SK-N-SH (cell line): ENCODE results near the gene PRKRIP1. TPM values are rescaled to one million over a fixed set of nuclear protein-coding genes. Genes with fewer than 3 reads are reported as not detected.

Experiments
- CTCF ChIA-PET: fragments of 300-600, 350-600 bp; formaldehyde crosslinking; extraction: SDS; loops from one replicate; lab custom pipeline; 2021; lab: Yijun Ruan, JAX
- POLR2A ChIA-PET: fragments of 350-600 bp; sonication (Branson Sonifier 250); formaldehyde crosslinking; extraction: SDS; loops from one replicate; lab custom pipeline; 2020; ENCODE audit warnings: antibody characterized with exemption, inconsistent platforms; lab: Yijun Ruan, JAX
- DNase-seq: peaks from one replicate; pipeline ENCODE4 v3.0.0; 2012
- H2AFZ ChIP-seq: fragments of 200-600 bp; sonication (generic); 2 replicates; pipeline ENCODE4 v1.8.1; 2016; ENCODE audit warnings: antibody characterized with exemption, mild to moderate bottlenecking, low read depth
- H3F3A ChIP-seq: fragments of 200-600 bp; sonication (generic); replicated peaks from 2 replicates; pipeline ENCODE3; 2016; ENCODE audit warnings: antibody characterized with exemption, mild to moderate bottlenecking; ENCODE audit not compliant: insufficient read depth
- H3K27ac ChIP-seq, 2 experiments: fragments of 200-500 bp in 1 of 2; fragments of 200-600 bp in 1 of 2; sonication (Bioruptor generic) in 1 of 2; sonication (generic), shearing (Covaris generic) in 1 of 2; 2 replicates each; pipeline versions ENCODE4 v1.5.1 to v1.6.1; 2014 to 2016; ENCODE audit warnings: low read depth in 2 of 2, inconsistent platforms in 1 of 2, low read length in 1 of 2, mild to moderate bottlenecking in 1 of 2, mixed read lengths in 1 of 2
- H3K27me3 ChIP-seq: fragments of 200-600 bp; sonication (generic), shearing (Covaris generic); 2 replicates; pipeline ENCODE4 v1.6.1; 2016; ENCODE audit warnings: mixed run types; ENCODE audit not compliant: insufficient read depth
- H3K36me3 ChIP-seq, 2 experiments: fragments of 200-500 bp in 1 of 2; fragments of 200-600 bp in 1 of 2; sonication (Bioruptor generic) in 1 of 2; sonication (generic) in 1 of 2; replicated peaks in 1 of 2; 2 replicates each; pipeline versions ENCODE3 to v1.5.1; 2014 to 2016; ENCODE audit warnings: low read length in 1 of 2, mild to moderate bottlenecking in 1 of 2; ENCODE audit not compliant: insufficient read depth in 2 of 2, control insufficient read depth in 1 of 2
- H3K4me1 ChIP-seq, 2 experiments: fragments of 200-500 bp in 1 of 2; fragments of 200-600 bp in 1 of 2; sonication (Bioruptor generic) in 1 of 2; sonication (generic), shearing (Covaris generic) in 1 of 2; 2 replicates each; pipeline versions ENCODE4 v1.5.1 to v1.6.1; 2014 to 2016; ENCODE audit warnings: low read depth in 1 of 2, low read length in 1 of 2, mixed run types in 1 of 2; ENCODE audit not compliant: insufficient read depth in 2 of 2, control insufficient read depth in 1 of 2
- H3K4me2 ChIP-seq: fragments of 200-600 bp; sonication (generic), shearing (Covaris generic); 2 replicates; pipeline ENCODE4 v1.6.1; 2017; ENCODE audit warnings: mixed run types
- H3K4me3 ChIP-seq, 2 experiments: fragments of 200-500 bp in 1 of 2; fragments of 200-600 bp in 1 of 2; sonication (Bioruptor generic) in 1 of 2; sonication (generic), shearing (Covaris generic) in 1 of 2; 2 replicates each; pipeline versions ENCODE4 v1.5.1 to v1.8.1; 2014 to 2016; ENCODE audit warnings: low read depth in 2 of 2, inconsistent platforms in 1 of 2, low read length in 1 of 2, mild to moderate bottlenecking in 1 of 2, mixed read lengths in 1 of 2, moderate library complexity in 1 of 2
- H3K79me2 ChIP-seq: fragments of 200-600 bp; sonication (generic); 2 replicates; pipeline ENCODE4 v1.8.1; 2017; ENCODE audit warnings: mild to moderate bottlenecking; ENCODE audit not compliant: insufficient read depth
- H3K9ac ChIP-seq: fragments of 200-600 bp; sonication (generic); 2 replicates; pipeline ENCODE4 v1.6.1; 2017; ENCODE audit warnings: mixed run types
- H3K9me2 ChIP-seq: fragments of 200-600 bp; sonication (generic); 2 replicates; pipeline ENCODE4 v1.6.1; 2017; ENCODE audit warnings: mixed run types
- H3K9me3 ChIP-seq: fragments of 200-600 bp; sonication (generic); 2 replicates; pipeline ENCODE4 v1.6.1; 2017; ENCODE audit warnings: mixed run types, mild to moderate bottlenecking, moderate library complexity
- H4K20me1 ChIP-seq: fragments of 200-600 bp; sonication (generic); 2 replicates; pipeline ENCODE4 v1.6.1; 2017; ENCODE audit warnings: mild to moderate bottlenecking, mixed run types; ENCODE audit not compliant: insufficient read depth
- CHD2 ChIP-seq: fragments of 150-350 bp; IDR thresholded peaks from 2 replicates; pipeline ENCODE4 v1.6.1; 2018; ENCODE audit warnings: low read length; ENCODE audit not compliant: partially characterized antibody
- FOSL2 ChIP-seq: IDR thresholded peaks from 2 replicates; pipeline ENCODE4 v1.4.0; 2012; ENCODE audit warnings: low read depth, mild to moderate bottlenecking, moderate library complexity, borderline replicate concordance
- FOXM1 ChIP-seq: IDR thresholded peaks from 2 replicates; pipeline ENCODE4 v1.4.0; 2012; ENCODE audit warnings: low read depth, mild to moderate bottlenecking
- GABPA ChIP-seq: IDR thresholded peaks from 2 replicates; pipeline ENCODE4 v1.4.0; 2012; ENCODE audit warnings: low read depth, mild to moderate bottlenecking
- GATA2 ChIP-seq: sonication (generic); formaldehyde crosslinking; IDR thresholded peaks from 2 replicates; pipeline ENCODE4 v1.5.0; 2020; ENCODE audit warnings: mild to moderate bottlenecking, missing genetic modification reagents
- JUND ChIP-seq: IDR thresholded peaks from 2 replicates; pipeline ENCODE4 v1.4.0; 2012
- MEF2A ChIP-seq: IDR thresholded peaks from 2 replicates; pipeline ENCODE4 v1.4.0; 2012; ENCODE audit warnings: low read depth, borderline replicate concordance
- MXI1 ChIP-seq: IDR thresholded peaks from 2 replicates; pipeline ENCODE4 v1.6.1; 2012; ENCODE audit warnings: mild to moderate bottlenecking, low read depth, low read length, improper control_type of control experiment
- NRF1 ChIP-seq: IDR thresholded peaks from 2 replicates; pipeline ENCODE4 v1.6.1; 2012; ENCODE audit warnings: low read depth, mild to moderate bottlenecking, low read length
- PBX3 ChIP-seq: IDR thresholded peaks from 2 replicates; pipeline ENCODE4; 2012
- POLR2AphosphoS5 ChIP-seq: IDR thresholded peaks from 2 replicates; pipeline ENCODE4 v1.6.1; 2012; ENCODE audit warnings: low read depth, low read length
- RCOR1 ChIP-seq: fragments of 150-350 bp; IDR thresholded peaks from 2 replicates; pipeline ENCODE4 v1.6.1; 2017; ENCODE audit warnings: antibody characterized with exemption, low read length
- RFX5 ChIP-seq: IDR thresholded peaks from 2 replicates; pipeline ENCODE4 v1.6.1; 2012; ENCODE audit warnings: mild to moderate bottlenecking, improper control_type of control experiment, low read length
- RXRA ChIP-seq: IDR thresholded peaks from 2 replicates; pipeline ENCODE4 v1.4.0; 2012; ENCODE audit warnings: low read depth, mild to moderate bottlenecking, borderline replicate concordance
- SIN3A ChIP-seq: IDR thresholded peaks from 2 replicates; pipeline ENCODE4 v1.6.1; 2012; ENCODE audit warnings: low read depth, mild to moderate bottlenecking, low read length, moderate library complexity, borderline replicate concordance
- SMC3 ChIP-seq: IDR thresholded peaks from 2 replicates; pipeline ENCODE4 v1.6.1; 2012; ENCODE audit warnings: low read depth, low read length, improper control_type of control experiment
- TCF12 ChIP-seq: IDR thresholded peaks from 2 replicates; pipeline ENCODE4 v1.4.0; 2012
- USF1 ChIP-seq: IDR thresholded peaks from 2 replicates; pipeline ENCODE4 v1.4.0; 2012; ENCODE audit warnings: low read depth, borderline replicate concordance
- YY1 ChIP-seq: IDR thresholded peaks from 2 replicates; pipeline ENCODE4 v1.4.0; 2012; ENCODE audit warnings: low read depth, mild to moderate bottlenecking
- WGBS: methylation state at CpG from one replicate; pipeline ENCODE4 v1.1.6; 2017; ENCODE audit warnings: low lambda C conversion rate; 5-methylcytosine and 5-hydroxymethylcytosine counted together
- polyA plus RNA-seq, 3 experiments: library from polyadenylated mRNA; depleted of rRNA; stranded (reverse); fragments of >200 nt; gene quantifications; 2 replicates each; pipeline ENCODE4 v1.2.3, GENCODE V29; 2012
- TF ChIP-seq, protein P1 (sequence below): fragments of 150-350 bp; IDR thresholded peaks from 2 replicates; pipeline ENCODE4 v1.6.1; 2016; ENCODE audit warnings: mild to moderate bottlenecking, low read depth, low read length
- TF ChIP-seq, protein P2 (sequence below): IDR thresholded peaks from 2 replicates; pipeline ENCODE4 v1.6.1; 2012; ENCODE audit warnings: mild to moderate bottlenecking, low read depth, low read length, moderate library complexity
- TF ChIP-seq, protein P3 (sequence below): fragments of 150-350 bp; IDR thresholded peaks from 2 replicates; pipeline ENCODE4 v1.6.1; 2017; ENCODE audit warnings: antibody characterized with exemption, low read length, low read depth, borderline replicate concordance
- TF ChIP-seq, protein P4 (sequence below): IDR thresholded peaks from 2 replicates; pipeline ENCODE4 v1.4.0; 2012; ENCODE audit warnings: low read depth, borderline replicate concordance

Gene PRKRIP1
- polyA plus RNA-seq, 1 of the 3 experiments (the other 2 are of a cell fraction), result 41.2 TPM

DNA sequence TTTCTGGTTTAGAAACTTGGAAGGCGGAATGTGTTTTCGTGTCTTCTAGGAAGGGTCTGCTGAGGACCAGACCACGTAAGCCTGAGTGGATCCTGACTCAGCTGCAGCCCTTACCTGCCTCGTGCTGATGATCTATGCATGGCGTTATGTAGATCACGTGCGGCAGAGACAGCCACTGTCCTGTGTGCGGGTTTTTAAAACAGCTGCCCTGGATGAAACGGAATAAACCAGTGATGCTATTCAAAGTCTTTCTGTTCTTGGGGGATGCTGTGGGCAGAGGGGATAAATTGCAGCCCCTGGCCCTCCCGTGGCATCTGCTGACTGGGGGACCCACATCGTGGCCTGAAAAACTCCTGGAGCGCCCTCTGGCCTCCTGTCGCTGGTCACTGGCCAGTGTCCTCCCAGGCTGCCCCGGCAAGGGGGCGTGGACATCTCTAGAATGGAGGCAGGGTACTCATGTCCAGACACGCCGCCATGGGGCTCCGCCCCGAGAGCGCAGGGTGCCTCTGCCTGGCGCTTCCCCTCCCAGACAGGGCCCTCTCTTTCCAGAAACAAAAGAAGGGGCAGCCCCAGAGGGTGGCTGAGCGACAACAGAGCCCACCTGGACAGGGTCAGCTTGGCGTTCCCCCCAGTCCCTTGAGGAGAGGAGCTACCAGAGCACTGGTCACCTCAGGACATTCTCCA, 55.4 kb downstream of the PRKRIP1 start:
- peak overlapping the region in 1 of 2 experiments; percentile 77; a peak in 2 of 4 replicates for H3K27ac ChIP-seq
- H3K79me2 ChIP-seq, result no peaks in the 10 kb centered on the region; the same call in 1 of the 2 replicates
- no peak for TF ChIP-seq FOXM1
- 0 out of 2 replicates have a peak, but pooled peaks have one; percentile 15 for TF ChIP-seq RFX5
- TF ChIP-seq, protein P1, sequence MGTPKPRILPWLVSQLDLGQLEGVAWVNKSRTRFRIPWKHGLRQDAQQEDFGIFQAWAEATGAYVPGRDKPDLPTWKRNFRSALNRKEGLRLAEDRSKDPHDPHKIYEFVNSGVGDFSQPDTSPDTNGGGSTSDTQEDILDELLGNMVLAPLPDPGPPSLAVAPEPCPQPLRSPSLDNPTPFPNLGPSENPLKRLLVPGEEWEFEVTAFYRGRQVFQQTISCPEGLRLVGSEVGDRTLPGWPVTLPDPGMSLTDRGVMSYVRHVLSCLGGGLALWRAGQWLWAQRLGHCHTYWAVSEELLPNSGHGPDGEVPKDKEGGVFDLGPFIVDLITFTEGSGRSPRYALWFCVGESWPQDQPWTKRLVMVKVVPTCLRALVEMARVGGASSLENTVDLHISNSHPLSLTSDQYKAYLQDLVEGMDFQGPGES, result no peak
- peak; percentile 95 for TF ChIP-seq MXI1
- TF ChIP-seq NRF1, result no peak
- no peak for TF ChIP-seq PBX3
- peak; percentile 67; the same call in 1 of the 2 replicates for TF ChIP-seq SMC3
- no peak for TF ChIP-seq MEF2A
- TF ChIP-seq, protein P2, sequence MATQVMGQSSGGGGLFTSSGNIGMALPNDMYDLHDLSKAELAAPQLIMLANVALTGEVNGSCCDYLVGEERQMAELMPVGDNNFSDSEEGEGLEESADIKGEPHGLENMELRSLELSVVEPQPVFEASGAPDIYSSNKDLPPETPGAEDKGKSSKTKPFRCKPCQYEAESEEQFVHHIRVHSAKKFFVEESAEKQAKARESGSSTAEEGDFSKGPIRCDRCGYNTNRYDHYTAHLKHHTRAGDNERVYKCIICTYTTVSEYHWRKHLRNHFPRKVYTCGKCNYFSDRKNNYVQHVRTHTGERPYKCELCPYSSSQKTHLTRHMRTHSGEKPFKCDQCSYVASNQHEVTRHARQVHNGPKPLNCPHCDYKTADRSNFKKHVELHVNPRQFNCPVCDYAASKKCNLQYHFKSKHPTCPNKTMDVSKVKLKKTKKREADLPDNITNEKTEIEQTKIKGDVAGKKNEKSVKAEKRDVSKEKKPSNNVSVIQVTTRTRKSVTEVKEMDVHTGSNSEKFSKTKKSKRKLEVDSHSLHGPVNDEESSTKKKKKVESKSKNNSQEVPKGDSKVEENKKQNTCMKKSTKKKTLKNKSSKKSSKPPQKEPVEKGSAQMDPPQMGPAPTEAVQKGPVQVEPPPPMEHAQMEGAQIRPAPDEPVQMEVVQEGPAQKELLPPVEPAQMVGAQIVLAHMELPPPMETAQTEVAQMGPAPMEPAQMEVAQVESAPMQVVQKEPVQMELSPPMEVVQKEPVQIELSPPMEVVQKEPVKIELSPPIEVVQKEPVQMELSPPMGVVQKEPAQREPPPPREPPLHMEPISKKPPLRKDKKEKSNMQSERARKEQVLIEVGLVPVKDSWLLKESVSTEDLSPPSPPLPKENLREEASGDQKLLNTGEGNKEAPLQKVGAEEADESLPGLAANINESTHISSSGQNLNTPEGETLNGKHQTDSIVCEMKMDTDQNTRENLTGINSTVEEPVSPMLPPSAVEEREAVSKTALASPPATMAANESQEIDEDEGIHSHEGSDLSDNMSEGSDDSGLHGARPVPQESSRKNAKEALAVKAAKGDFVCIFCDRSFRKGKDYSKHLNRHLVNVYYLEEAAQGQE, result no peak
- no peak for TF ChIP-seq RXRA
- TF ChIP-seq, protein P3, sequence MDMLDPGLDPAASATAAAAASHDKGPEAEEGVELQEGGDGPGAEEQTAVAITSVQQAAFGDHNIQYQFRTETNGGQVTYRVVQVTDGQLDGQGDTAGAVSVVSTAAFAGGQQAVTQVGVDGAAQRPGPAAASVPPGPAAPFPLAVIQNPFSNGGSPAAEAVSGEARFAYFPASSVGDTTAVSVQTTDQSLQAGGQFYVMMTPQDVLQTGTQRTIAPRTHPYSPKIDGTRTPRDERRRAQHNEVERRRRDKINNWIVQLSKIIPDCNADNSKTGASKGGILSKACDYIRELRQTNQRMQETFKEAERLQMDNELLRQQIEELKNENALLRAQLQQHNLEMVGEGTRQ, result no peak
- TF ChIP-seq SIN3A, result no peak
- TF ChIP-seq POLR2AphosphoS5, result peak; percentile 18; the same call in 1 of the 2 replicates
- no peak for TF ChIP-seq FOSL2
- peak; percentile 44; the same call in 1 of the 2 replicates for TF ChIP-seq YY1
- peak; percentile 3; the same call in 1 of the 2 replicates for TF ChIP-seq JUND
- peak; percentile 59 for TF ChIP-seq CHD2
- no peak for TF ChIP-seq GABPA
- TF ChIP-seq USF1, result peak; percentile 57; the same call in 1 of the 2 replicates
- TF ChIP-seq RCOR1, result no peak
- TF ChIP-seq, protein P4, sequence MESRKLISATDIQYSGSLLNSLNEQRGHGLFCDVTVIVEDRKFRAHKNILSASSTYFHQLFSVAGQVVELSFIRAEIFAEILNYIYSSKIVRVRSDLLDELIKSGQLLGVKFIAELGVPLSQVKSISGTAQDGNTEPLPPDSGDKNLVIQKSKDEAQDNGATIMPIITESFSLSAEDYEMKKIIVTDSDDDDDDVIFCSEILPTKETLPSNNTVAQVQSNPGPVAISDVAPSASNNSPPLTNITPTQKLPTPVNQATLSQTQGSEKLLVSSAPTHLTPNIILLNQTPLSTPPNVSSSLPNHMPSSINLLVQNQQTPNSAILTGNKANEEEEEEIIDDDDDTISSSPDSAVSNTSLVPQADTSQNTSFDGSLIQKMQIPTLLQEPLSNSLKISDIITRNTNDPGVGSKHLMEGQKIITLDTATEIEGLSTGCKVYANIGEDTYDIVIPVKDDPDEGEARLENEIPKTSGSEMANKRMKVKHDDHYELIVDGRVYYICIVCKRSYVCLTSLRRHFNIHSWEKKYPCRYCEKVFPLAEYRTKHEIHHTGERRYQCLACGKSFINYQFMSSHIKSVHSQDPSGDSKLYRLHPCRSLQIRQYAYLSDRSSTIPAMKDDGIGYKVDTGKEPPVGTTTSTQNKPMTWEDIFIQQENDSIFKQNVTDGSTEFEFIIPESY, result no peak
- TF ChIP-seq GATA2 (CRISPR knock-in tag), result no peak
- TF ChIP-seq TCF12, result no peak

More for the DNA sequence above, 55.4 kb downstream of the PRKRIP1 start:
- Histone ChIP-seq H4K20me1 (0 out of 2 replicates have a peak, but pooled peaks cover 9% of the 10 kb centered on the region), H2AFZ (no peak overlapping the region), H3K9me3 (no peaks in the 10 kb centered on the region), H3K9ac (no peak overlapping the region), H3K9me2 (no peaks in the 10 kb centered on the region), H3K4me1 (peaks cover under 1 to 10% of the 10 kb centered on the region in 2 experiments; a peak in 2 of 4 replicates), H3K4me3 (peak overlapping the region in 1 of 2 experiments; percentile 10; a peak in 1 of 4 replicates), H3F3A (peaks cover 24% of the 10 kb centered on the region), H3K27me3 (no peaks in the 10 kb centered on the region), H3K4me2 (peak overlapping the region; percentile 53; the same call in 1 of the 2 replicates), H3K36me3 (peaks cover 13 to 21% of the 10 kb centered on the region in 2 experiments)
- ChIA-PET POLR2A (interaction anchor here (0.8 to 1.9 kb wide), 6 partner anchors 10 to 55 kb away, joined by 3 to 8 read pairs (median 4); no protein-coding TSS in a partner anchor), CTCF (interaction anchor here (0.6 to 5.5 kb wide), 18 partner anchors 12 to 181 kb away, joined by 3 to 40 read pairs (median 5); partner anchors contain the start of gene ALKBH4)
- WGBS, result 31% methylated on average over 22 of the region's 23 CpGs
- peak; percentile 99 for DNase-seq
